Aorta (tissue), 5 donors: ENCODE data around the gene UQCRC1. TPM values are rescaled to one million over a fixed set of nuclear protein-coding genes. Genes with fewer than 3 reads are reported as not detected.

Source experiments
- ATAC-seq: fragments of 200-7000 bp; cut with Tn5 transposase; one replicate; pipeline ENCODE4 v1.9.1; 2022; ENCODE audit warnings: moderate library complexity; ENCODE audit not compliant: low FRiP score
- DNase-seq, 2 donors: peaks; one replicate each; pipeline ENCODE4 v3.0.0-alpha.2; 2020
- H3K27ac ChIP-seq, 2 donors: one replicate each; pipeline ENCODE4 v1.5.1; 2013; ENCODE audit warnings: low read length in 2 of 2, mild to moderate bottlenecking in 2 of 2, moderate library complexity in 2 of 2, control low read depth in 1 of 2, inconsistent platforms in 1 of 2, low read depth in 1 of 2
- H3K27me3 ChIP-seq, 2 donors: one replicate each; pipeline ENCODE4 v1.6.1; 2013; ENCODE audit warnings: control low read depth in 1 of 2, low read length in 1 of 2, mild to moderate bottlenecking in 1 of 2, moderate library complexity in 1 of 2; ENCODE audit not compliant: insufficient read depth in 2 of 2, control insufficient read depth in 1 of 2
- H3K36me3 ChIP-seq, 2 donors: one replicate each; pipeline ENCODE4 v1.6.1; 2013; ENCODE audit warnings: control low read depth in 1 of 2, low read length in 1 of 2, mild to moderate bottlenecking in 1 of 2; ENCODE audit not compliant: insufficient read depth in 2 of 2, control insufficient read depth in 1 of 2
- H3K4me1 ChIP-seq, 2 donors: one replicate each; pipeline ENCODE4 v1.6.1; 2013; ENCODE audit warnings: low read length in 2 of 2, control low read depth in 1 of 2, mild to moderate bottlenecking in 1 of 2, moderate library complexity in 1 of 2; ENCODE audit not compliant: insufficient read depth in 2 of 2, control insufficient read depth in 1 of 2
- H3K4me3 ChIP-seq, 2 donors: one replicate each; pipeline ENCODE4 v1.5.1; 2013; ENCODE audit warnings: low read length in 2 of 2, control low read depth in 1 of 2, mild to moderate bottlenecking in 1 of 2
- H3K9me3 ChIP-seq: one replicate; pipeline ENCODE4 v1.6.1; 2013; ENCODE audit warnings: mild to moderate bottlenecking, low read length; ENCODE audit not compliant: control insufficient read depth
- WGBS, 2 donors: extraction: QIAGEN DNeasy Blood & Tissue Kit; methylation state at CpG; one replicate each; pipeline ENCODE4 v1.1.7; 2013; 5-methylcytosine and 5-hydroxymethylcytosine counted together
- intact Hi-C, 2 donors: fragments of 100-400 bp; cut with DNase I; formaldehyde crosslinking; loops; one replicate each; pipeline versions ENCODE4 v1.14.2 to v1.15.0; 2022
- polyA plus RNA-seq, 2 donors: library from polyadenylated mRNA; stranded (reverse); fragments of 200-250 nt; gene quantifications; one replicate each; pipeline ENCODE4 v1.2.3, GENCODE V29; 2013
- total RNA-seq, 2 donors: library from RNA; stranded (reverse); fragmentation: NEBNext Ultra II Directional; extraction: Animal tissue kit (Norgen Biotek cat#: 25700); gene quantifications; one replicate each; pipeline ENCODE4 v1.2.1, GENCODE V29; 2021
- donor health status: healthy with polysubstance abuse.
- donor health status: Bipolar disorder and iron deficiency.
- donor health status: DM: no; HTN: no; CAD: no.
- donor health status: DM: no; HTN: no; CAD: no.
- donor health status: DM: yes; HTN: yes; CAD: no.

Gene UQCRC1
- total and polyA plus RNA-seq, 4 donors, result 95.6 to 203 (median 146) TPM

- H3K4me1 ChIP-seq, result no peaks in the 10 kb centered on the region
- no peaks in the 10 kb centered on the region for H3K36me3 ChIP-seq
- H3K27me3 ChIP-seq, result no peaks in the 10 kb centered on the region
- no peak overlapping the region for H3K27ac ChIP-seq
- H3K4me3 ChIP-seq, result no peak overlapping the region
- DNase-seq (no peak), ATAC-seq (no peak)
- no peaks in the 10 kb centered on the region for H3K9me3 ChIP-seq
- 95 to 96% methylated on average over 9 of the region's 9 CpGs for WGBS, 2 donors
- intact Hi-C loops, result no loop called here
Measured at GRCh38 chr3:48593337-48593736, 16.1 kb downstream of the UQCRC1 start.

- Histone ChIP-seq H3K4me3 (no peak overlapping the region), H3K27me3 (no peaks in the 10 kb centered on the region), H3K4me1 (no peaks in the 10 kb centered on the region), H3K27ac (no peak overlapping the region), H3K36me3 (no peaks in the 10 kb centered on the region), H3K9me3 (no peaks in the 10 kb centered on the region)
- no peak for ATAC-seq
- intact Hi-C loops, result no loop called here
- no peak for DNase-seq
- WGBS, 2 donors, result 93 to 96% methylated on average over 21 of the region's 21 CpGs
Measured at GRCh38 chr3:48592519-48593087, 16.8 kb downstream of the UQCRC1 start.

- DNase-seq (no peak), ATAC-seq (no peak)
- H3K4me3 ChIP-seq, result no peak overlapping the region
- no peaks in the 10 kb centered on the region for H3K9me3 ChIP-seq
- H3K4me1 ChIP-seq, result no peaks in the 10 kb centered on the region
- H3K27me3 ChIP-seq, result no peaks in the 10 kb centered on the region
- H3K27ac ChIP-seq, result no peak overlapping the region
- H3K36me3 ChIP-seq, result no peaks in the 10 kb centered on the region
- intact Hi-C loops, result no loop called here
- WGBS, 2 donors, result 94 to 95% methylated on average over 20 to 22 of the region's 22 CpGs
Measured at GRCh38 chr3:48591886-48592518, 17.4 kb downstream of the UQCRC1 start.

- H3K36me3 ChIP-seq, result no peaks in the 10 kb centered on the region
- no peak for ATAC-seq
- no peak overlapping the region for H3K4me3 ChIP-seq
- H3K27me3 ChIP-seq, result no peaks in the 10 kb centered on the region
- no peak for DNase-seq
- no peaks in the 10 kb centered on the region for H3K4me1 ChIP-seq
- no peak overlapping the region for H3K27ac ChIP-seq
- H3K9me3 ChIP-seq, result no peaks in the 10 kb centered on the region
- intact Hi-C loops, result no loop called here
- WGBS, 2 donors, result 95 to 97% methylated on average over 12 to 14 of the region's 14 CpGs
Measured at GRCh38 chr3:48591436-48591835, 18.0 kb downstream of the UQCRC1 start.

- DNase-seq (no peak), ATAC-seq (no peak)
- no peaks in the 10 kb centered on the region for H3K27me3 ChIP-seq
- H3K27ac ChIP-seq, result no peak overlapping the region
- H3K36me3 ChIP-seq, result no peaks in the 10 kb centered on the region
- 82 to 83% methylated on average over 15 of the region's 15 CpGs for WGBS, 2 donors
- H3K4me3 ChIP-seq, result no peak overlapping the region
- no peaks in the 10 kb centered on the region for H3K9me3 ChIP-seq
- H3K4me1 ChIP-seq, result no peaks in the 10 kb centered on the region
- intact Hi-C loops, result no loop called here
Measured at GRCh38 chr3:48588230-48588629, 21.2 kb downstream of the UQCRC1 start.

GRCh38 chr3:48587686-48588085 is 21.8 kb downstream of the UQCRC1 start:
- DNase-seq, result no peak
- Histone ChIP-seq H3K27me3 (no peaks in the 10 kb centered on the region), H3K36me3 (no peaks in the 10 kb centered on the region)

GRCh38 chr3:48585411-48585810 is 24.0 kb downstream of the UQCRC1 start:
- Histone ChIP-seq H3K27me3 (no peaks in the 10 kb centered on the region), H3K9me3 (no peaks in the 10 kb centered on the region), H3K4me3 (no peak overlapping the region), H3K36me3 (no peaks in the 10 kb centered on the region), H3K4me1 (no peaks in the 10 kb centered on the region), H3K27ac (no peak overlapping the region)
- intact Hi-C loops, result no loop called here
- no peak for ATAC-seq
- WGBS, 2 donors, result 81 to 85% methylated on average over 8 of the region's 8 CpGs
- no peak for DNase-seq

More at GRCh38 chr3:48587686-48588085, 21.8 kb downstream of the UQCRC1 start:
- WGBS, 2 donors, result 83 to 90% methylated on average over 10 to 11 of the region's 11 CpGs
- Histone ChIP-seq H3K4me1 (no peaks in the 10 kb centered on the region), H3K9me3 (no peaks in the 10 kb centered on the region), H3K27ac (no peak overlapping the region), H3K4me3 (no peak overlapping the region)
- ATAC-seq, result no peak
- intact Hi-C loops, result no loop called here

GRCh38 chr3:48584836-48585235 is 24.6 kb downstream of the UQCRC1 start:
- Histone ChIP-seq H3K36me3 (no peaks in the 10 kb centered on the region), H3K9me3 (no peaks in the 10 kb centered on the region), H3K27ac (no peak overlapping the region), H3K4me3 (no peak overlapping the region), H3K27me3 (no peaks in the 10 kb centered on the region), H3K4me1 (no peaks in the 10 kb centered on the region)
- 90 to 91% methylated on average over 9 of the region's 9 CpGs for WGBS, 2 donors
- DNase-seq (no peak), ATAC-seq (no peak)
- intact Hi-C loops, result no loop called here
